Activated T-cell treated with anti-CD3 and anti-CD28 coated beads, Interleukin-2, amount 50 U/mL, for 4 hours (primary cell): ENCODE measurements around the gene GNMT. TPM values are rescaled to one million over a fixed set of nuclear protein-coding genes. Genes with fewer than 3 reads are reported as not detected.

ENCODE experiments used
- ATAC-seq, 2 donors: fragments of 200-7000 bp; cut with Tn5 transposase; one replicate each; pipeline ENCODE4 v1.10.0; 2021
- DNase-seq: peaks from one replicate; pipeline ENCODE4 v3.0.0-alpha.2; 2020
- H3K27me3 Mint-ChIP-seq: one replicate; pipeline ENCODE4 v1.8.0; 2021; ENCODE audit warnings: low read depth, mixed read lengths
- H3K36me3 Mint-ChIP-seq: one replicate; pipeline ENCODE4 v1.8.0; 2022; ENCODE audit warnings: mixed read lengths; ENCODE audit not compliant: insufficient read depth
- H3K4me1 Mint-ChIP-seq: one replicate; pipeline ENCODE4 v1.8.0; 2021; ENCODE audit warnings: low read depth, mixed read lengths
- H3K4me3 Mint-ChIP-seq: one replicate; pipeline ENCODE4 v1.8.0; 2021; ENCODE audit warnings: mild to moderate bottlenecking, moderate library complexity, mixed read lengths
- H3K9me3 Mint-ChIP-seq: one replicate; pipeline ENCODE4 v1.8.0; 2021; ENCODE audit warnings: mixed read lengths
- total RNA-seq, 3 donors: library from RNA; stranded (reverse); gene quantifications; one replicate each; pipeline ENCODE4 v1.2.1, GENCODE V29; 2021

GNMT gene
- total RNA-seq = under 1 TPM; 0.20 to 0.71 (median 0.69) TPM

DNA sequence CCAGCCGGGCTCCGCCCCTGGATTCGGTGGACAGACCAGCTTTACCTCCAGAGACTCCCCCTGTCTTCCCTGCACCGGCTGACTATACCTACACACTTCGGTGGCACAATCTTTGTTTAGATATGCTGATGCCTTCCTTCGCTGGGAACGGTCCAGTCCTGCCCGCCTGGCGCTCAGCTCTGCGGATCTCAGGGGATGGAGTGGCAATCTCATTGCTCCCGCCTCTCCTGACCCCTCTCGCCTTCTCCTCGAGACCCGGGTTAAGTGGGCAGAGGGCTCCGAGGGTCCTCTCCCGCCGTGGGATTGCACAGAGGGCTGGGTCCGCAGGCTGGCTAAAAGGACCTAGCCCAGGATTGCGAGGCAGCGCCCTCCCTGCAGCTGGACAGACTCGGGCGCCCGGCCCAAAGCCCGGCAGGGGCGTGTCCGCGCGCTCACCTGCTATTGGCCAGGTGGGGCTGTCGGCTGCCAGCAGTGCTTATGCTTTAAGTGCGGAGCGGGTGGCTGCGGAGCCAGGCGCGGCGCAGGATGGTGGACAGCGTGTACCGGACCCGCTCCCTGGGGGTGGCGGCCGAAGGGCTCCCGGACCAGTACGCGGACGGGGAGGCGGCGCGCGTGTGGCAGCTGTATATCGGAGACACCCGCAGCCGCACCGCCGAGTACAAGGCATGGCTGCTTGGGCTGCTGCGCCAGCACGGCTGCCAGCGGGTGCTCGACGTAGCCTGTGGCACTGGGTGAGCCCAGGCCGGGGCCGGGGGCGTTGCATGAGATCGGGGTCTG lies at the start of gene GNMT:
Gene GNMT, plus strand, starts transcription at position 512 of the 777 bp plus-strand sequence. Its CDS starts 14 bp downstream, at position 526.
- Mint-ChIP-seq H3K36me3 (peaks cover 11% of the 10 kb centered on the region), H3K27me3 (peaks cover 5% of the 10 kb centered on the region), H3K4me1 (peaks cover 9% of the 10 kb centered on the region), H3K4me3 (peak within 1 kb of the TSS; percentile 56), H3K9me3 (no peaks in the 10 kb centered on the region)
- ATAC-seq (peak; percentile 83 to 88), DNase-seq (peak; percentile 25)

DNA sequence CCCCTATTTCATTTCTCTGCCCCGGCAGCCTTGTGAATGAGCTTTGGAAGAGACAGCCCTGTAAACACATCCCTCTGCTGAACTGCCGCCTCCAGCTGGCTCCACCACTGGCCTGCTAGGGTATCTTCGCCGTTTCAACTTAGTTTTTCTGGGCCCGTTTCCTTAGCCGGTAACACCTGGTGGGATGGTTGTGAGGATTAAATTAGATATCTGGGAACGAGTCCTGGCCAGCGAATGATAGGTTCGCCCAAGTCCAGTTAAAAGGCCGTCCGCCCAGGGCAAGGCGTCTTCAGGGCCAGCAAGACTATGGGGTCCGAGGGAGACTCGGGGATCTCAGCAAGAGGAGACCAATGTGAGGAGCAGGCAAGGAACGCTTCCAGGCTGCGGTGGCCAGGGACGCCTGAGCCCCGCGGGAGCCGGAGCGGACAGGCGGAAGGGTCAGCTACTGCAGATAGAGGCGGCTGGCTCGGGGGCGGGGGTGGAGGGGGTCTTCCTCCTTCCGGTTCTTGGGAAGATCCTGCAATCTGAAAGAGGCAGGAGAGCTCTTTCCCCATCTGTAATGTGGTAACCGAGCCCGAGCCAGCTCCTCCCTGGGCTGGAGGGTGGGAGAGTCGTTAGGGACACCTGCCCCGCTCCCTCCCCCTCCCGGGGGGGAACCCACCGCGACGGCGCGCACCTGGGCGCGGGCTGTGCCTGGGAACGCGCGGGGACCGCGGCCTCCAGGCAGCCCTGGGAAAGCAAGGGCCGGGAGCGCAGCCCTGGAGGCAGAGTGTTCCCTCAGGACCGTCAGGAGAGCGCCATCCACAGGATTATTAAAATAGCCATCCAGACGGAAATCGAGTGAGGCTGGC lies 49.2 kb upstream of the GNMT start:
- ATAC-seq = peak in 1 of 2 donors; percentile 41
- Mint-ChIP-seq H3K4me3 (peak overlapping the region; percentile 2), H3K9me3 (no peaks in the 10 kb centered on the region), H3K27me3 (peaks cover 16% of the 10 kb centered on the region), H3K4me1 (peaks cover 2% of the 10 kb centered on the region), H3K36me3 (no peaks in the 10 kb centered on the region)
- no peak for DNase-seq

DNA sequence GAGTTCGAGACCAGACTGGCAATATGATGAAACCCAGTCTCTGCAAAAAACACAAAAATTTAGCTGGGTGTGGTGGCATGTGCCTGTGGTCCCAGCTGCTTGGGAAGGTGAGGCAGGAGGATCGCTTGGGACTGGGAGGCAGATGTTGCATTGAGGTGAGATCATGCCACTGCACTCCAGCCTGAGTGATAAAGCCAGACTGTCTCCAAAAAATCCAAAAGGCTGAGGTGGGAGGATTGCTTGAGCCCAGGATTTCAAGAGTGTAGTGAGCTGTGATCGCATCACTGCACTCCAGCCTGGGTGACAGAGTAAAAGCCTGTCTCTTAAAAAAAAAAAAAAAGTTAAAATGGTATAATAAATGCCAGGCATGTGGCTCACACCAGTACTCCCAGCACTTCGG lies 46.0 kb upstream of the GNMT start:
- DNase-seq (no peak), ATAC-seq (no peak)
- no peaks in the 10 kb centered on the region for H3K36me3 Mint-ChIP-seq
- H3K4me1 Mint-ChIP-seq = peaks cover 2% of the 10 kb centered on the region
- no peak overlapping the region for H3K4me3 Mint-ChIP-seq
- H3K9me3 Mint-ChIP-seq = no peaks in the 10 kb centered on the region
- H3K27me3 Mint-ChIP-seq = peaks cover 16% of the 10 kb centered on the region

DNA sequence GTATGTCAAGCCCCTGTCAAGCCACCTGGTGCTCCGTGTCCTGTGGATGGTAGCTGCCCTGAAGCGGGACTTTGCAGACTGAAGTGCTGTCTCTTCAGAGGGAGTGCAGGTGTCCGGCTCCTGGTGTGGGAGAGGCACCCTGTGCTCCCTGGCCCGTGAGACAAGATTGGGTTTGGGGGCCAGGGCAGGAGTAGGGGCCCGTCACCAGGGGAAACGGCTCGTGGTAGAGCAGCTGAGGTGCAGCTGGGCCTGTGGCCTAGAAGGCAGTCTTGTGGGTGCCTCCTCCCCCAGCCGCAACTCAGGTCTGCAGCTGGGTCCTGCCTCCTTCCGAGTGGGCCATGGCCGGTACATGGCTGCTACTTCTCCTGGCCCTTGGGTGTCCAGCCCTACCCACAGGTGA lies 44.8 kb upstream of the GNMT start, which contains the start of gene PTCRA:
Gene PTCRA, plus strand, starts transcription at position 322 of the 400 bp plus-strand sequence. Its CDS starts 17 bp downstream, at position 339.
- Mint-ChIP-seq H3K27me3 (peaks cover 16% of the 10 kb centered on the region), H3K4me3 (no peak within 1 kb of the TSS), H3K9me3 (no peaks in the 10 kb centered on the region), H3K4me1 (peaks cover 2% of the 10 kb centered on the region), H3K36me3 (no peaks in the 10 kb centered on the region)
- DNase-seq = no peak
- peak in 1 of 2 donors; percentile 23 for ATAC-seq

DNA sequence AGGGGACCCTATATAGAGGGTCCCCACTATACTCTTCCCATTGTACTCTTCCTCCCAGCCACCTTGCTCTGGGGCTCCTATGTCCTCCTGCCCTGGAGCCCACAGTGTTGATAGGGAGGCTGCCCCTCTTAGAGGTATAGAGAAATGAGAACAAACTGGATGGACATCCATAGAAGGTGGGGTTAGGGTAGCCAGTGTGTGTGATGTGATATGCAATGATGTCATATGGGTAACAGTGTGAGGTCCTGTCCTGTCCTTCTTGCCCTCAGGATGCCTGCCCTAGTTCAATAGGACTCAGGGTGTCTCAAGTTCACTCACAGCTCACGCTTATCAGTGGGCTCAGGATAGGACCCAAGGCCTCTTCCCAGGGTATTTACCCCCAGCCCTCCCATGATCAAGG lies 44.3 kb upstream of the GNMT start:
- Mint-ChIP-seq H3K27me3 (peaks cover 13% of the 10 kb centered on the region), H3K9me3 (no peaks in the 10 kb centered on the region), H3K4me3 (no peak overlapping the region), H3K4me1 (peaks cover 1% of the 10 kb centered on the region), H3K36me3 (no peaks in the 10 kb centered on the region)
- peak in 1 of 2 donors; percentile 34 for ATAC-seq
- DNase-seq = no peak

DNA sequence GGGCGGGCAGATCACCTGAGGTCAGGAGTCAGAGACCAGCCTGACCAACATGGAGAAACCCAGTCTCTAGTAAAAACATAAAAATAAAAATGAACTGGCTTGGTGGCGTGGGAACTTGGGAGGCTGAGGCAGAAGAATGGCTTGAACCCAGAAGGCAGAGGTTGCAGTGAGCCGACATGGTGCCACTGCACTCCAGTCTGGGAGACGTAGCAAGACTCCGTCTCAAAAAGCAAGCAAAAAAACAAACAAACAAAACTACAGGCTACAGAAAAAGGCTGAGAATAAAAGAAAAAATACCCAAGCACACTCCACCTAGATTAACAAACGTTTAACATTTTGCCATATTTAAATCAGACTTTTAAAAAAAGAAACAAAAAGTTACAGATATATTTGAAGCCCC lies 38.8 kb upstream of the GNMT start:
- no peaks in the 10 kb centered on the region for H3K36me3 Mint-ChIP-seq
- DNase-seq = no peak
- ATAC-seq = no peak
- no peaks in the 10 kb centered on the region for H3K9me3 Mint-ChIP-seq
- no peaks in the 10 kb centered on the region for H3K4me1 Mint-ChIP-seq
- no peaks in the 10 kb centered on the region for H3K27me3 Mint-ChIP-seq
- H3K4me3 Mint-ChIP-seq = no peak overlapping the region

DNA sequence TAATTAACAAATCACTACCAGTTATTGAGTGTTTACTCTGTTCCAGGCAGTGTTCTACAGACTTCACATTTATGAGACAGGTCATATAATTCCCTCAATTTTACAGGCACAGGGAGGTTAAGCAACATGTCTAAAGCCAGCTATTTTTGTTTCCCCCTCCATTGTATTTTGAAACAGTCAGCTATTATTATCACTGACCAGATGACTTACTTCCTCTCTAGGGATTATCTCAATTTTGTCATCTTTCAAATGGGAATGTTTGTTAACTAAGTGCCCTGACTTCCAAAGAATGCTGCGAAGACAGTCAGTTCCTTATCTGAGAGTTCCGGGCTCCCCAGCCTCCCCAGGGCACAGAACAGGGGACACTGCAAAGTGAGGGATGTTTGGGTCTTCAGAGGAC lies 36.9 kb upstream of the GNMT start:
- Mint-ChIP-seq H3K27me3 (no peaks in the 10 kb centered on the region), H3K9me3 (no peaks in the 10 kb centered on the region), H3K4me3 (no peak overlapping the region), H3K36me3 (no peaks in the 10 kb centered on the region), H3K4me1 (peaks cover 5% of the 10 kb centered on the region)
- ATAC-seq (no peak), DNase-seq (no peak)

DNA sequence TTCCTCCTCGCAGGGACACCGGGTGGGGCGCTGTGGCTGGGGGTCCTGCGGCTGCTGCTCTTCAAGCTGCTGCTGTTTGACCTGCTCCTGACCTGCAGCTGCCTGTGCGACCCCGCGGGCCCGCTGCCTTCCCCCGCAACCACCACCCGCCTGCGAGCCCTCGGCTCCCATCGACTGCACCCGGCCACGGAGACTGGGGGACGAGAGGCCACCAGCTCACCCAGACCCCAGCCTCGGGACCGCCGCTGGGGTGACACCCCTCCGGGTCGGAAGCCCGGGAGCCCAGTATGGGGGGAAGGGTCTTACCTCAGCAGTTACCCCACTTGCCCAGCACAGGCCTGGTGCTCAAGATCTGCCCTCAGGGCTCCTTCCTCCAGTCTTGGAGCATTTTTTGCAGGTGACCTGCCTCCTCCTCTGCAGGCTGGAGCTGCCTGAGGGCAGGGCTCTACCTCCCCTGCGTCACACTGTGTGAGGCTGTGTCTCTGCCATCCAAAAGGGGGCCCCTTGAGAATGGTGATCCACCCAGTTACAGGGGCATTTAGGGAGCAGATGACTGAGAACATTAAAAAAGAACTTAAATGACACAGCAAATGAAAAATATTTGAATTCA lies 35.2 kb upstream of the GNMT start:
- Mint-ChIP-seq H3K9me3 (no peaks in the 10 kb centered on the region), H3K4me1 (peaks cover 8% of the 10 kb centered on the region), H3K27me3 (no peaks in the 10 kb centered on the region), H3K4me3 (no peak overlapping the region), H3K36me3 (peaks cover 3% of the 10 kb centered on the region)
- ATAC-seq = no peak
- DNase-seq = no peak

DNA sequence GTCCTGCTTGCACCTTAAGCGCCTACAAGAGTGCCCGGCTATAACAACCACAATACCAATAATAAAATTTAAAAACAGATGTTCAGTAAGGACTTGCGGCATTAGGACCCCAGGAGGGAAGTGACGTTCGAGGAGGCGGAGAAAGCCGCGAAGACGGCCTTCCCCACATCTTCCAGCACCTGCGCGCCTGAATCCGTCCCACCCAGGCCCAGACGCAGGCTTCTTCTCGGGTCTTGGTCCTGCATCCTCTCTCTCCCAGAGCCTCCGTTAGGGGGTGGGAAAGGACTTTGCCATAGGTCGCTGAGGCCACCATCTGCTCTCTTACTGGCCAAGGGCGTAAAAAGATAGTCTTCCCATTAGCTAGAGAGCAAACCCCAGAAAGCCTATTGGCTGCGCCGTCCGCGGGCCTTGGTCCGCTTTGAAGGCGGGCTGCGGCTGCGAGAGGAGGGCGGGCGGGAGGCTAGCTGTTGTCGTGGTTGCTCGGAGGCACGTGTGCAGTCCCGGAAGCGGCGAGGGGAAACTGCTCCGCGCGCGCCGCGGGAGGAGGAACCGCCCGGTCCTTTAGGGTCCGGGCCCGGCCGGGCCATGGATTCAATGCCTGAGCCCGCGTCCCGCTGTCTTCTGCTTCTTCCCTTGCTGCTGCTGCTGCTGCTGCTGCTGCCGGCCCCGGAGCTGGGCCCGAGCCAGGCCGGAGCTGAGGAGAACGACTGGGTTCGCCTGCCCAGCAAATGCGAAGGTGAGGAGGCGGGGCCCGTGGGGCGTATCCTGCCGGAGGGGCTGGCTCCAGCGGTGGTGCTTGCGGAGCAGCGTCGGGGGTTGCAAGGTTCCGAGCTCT lies 31.4 kb upstream of the GNMT start, which contains the start of gene CNPY3:
Gene CNPY3, plus strand, starts transcription at position 495 of the 835 bp plus-strand sequence. Its CDS starts 91 bp downstream, at position 586.
- peaks cover 25% of the 10 kb centered on the region for H3K36me3 Mint-ChIP-seq
- H3K27me3 Mint-ChIP-seq = no peaks in the 10 kb centered on the region

DNA sequence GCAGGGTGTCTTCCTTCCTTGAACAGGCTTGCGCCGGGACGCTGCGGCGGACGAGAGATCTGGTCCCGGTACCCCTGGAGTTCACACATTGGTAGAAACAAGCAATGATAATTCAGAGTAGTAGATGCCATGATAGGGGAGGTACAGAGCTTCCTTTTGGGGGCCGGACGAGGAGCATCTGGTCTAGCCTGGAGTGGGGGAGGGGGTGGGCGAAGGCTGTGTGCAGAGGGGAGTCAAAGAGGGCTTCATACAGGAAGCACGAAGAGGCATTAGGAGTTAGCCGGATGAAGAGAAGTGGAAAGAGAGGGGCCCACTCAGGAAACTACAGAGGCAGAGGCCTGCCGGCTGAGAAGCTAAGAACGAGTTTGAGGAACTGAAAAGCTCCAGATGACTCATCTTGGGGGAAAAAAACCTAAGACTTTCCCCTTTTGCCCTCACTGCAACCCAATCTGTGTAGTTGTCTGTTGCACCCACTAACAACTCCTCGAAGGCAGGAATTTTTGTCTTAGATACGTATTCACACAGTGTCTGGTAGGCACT lies 30.7 kb upstream of the GNMT start:
- no peaks in the 10 kb centered on the region for H3K27me3 Mint-ChIP-seq

More for the DNA sequence above, 31.4 kb upstream of the GNMT start, which contains the start of gene CNPY3:
- H3K4me1 Mint-ChIP-seq = peaks cover 41% of the 10 kb centered on the region
- DNase-seq (peak; percentile 84), ATAC-seq (peak; percentile 86 to 87)
- H3K9me3 Mint-ChIP-seq = no peaks in the 10 kb centered on the region
- H3K4me3 Mint-ChIP-seq = peak within 1 kb of the TSS; percentile 90

DNA sequence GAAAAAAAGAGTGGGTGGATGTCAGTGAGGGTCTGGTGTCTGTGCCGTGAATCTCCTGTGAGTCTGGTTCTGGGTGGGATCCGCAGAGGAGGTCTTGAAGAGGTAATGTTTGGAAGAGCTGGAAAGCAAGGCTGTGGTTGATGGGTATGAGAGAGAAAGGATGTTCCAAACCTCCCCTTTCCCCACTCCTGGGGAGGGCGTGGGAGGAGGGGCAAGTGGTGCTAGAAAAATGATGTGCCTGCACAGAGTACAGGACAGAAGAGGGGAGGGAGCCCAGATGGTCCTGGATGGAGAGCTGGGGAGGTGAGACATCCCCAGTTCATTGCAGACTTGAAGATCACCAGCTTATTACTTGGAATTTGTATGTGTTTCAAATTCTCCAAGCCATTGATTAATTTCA lies 28.1 kb upstream of the GNMT start:
- H3K4me3 Mint-ChIP-seq = peak overlapping the region; percentile 75
- peaks cover 50% of the 10 kb centered on the region for H3K4me1 Mint-ChIP-seq
- ATAC-seq (no peak), DNase-seq (no peak)
- no peaks in the 10 kb centered on the region for H3K9me3 Mint-ChIP-seq
- H3K27me3 Mint-ChIP-seq = no peaks in the 10 kb centered on the region
- peaks cover 34% of the 10 kb centered on the region for H3K36me3 Mint-ChIP-seq

More for the DNA sequence above, 30.7 kb upstream of the GNMT start:
- ATAC-seq (peak; percentile 53 to 54), DNase-seq (peak; percentile 42)
- no peaks in the 10 kb centered on the region for H3K9me3 Mint-ChIP-seq
- H3K4me3 Mint-ChIP-seq = peak overlapping the region; percentile 90
- peaks cover 26% of the 10 kb centered on the region for H3K36me3 Mint-ChIP-seq
- peaks cover 44% of the 10 kb centered on the region for H3K4me1 Mint-ChIP-seq

DNA sequence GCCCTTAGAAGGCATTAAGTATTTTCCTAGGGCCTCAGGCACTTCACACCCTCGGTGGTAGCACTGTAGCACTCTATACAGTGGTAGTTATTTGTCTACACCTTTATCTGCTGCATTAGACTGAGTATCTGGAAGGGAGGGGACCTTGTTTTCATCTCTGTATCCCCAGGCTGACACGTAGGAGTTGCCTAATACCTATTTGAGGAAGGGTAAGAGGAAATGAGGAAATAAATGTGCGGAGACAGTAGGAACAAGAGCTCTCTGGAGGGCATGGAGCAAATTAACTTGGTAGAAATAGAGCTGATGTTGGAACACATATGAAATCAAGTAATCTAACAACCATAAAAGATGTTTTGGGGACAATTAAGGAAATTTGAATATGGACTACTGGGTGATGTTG lies 27.3 kb upstream of the GNMT start:
- peak overlapping the region; percentile 55 for H3K4me3 Mint-ChIP-seq
- H3K36me3 Mint-ChIP-seq = peaks cover 38% of the 10 kb centered on the region

DNA sequence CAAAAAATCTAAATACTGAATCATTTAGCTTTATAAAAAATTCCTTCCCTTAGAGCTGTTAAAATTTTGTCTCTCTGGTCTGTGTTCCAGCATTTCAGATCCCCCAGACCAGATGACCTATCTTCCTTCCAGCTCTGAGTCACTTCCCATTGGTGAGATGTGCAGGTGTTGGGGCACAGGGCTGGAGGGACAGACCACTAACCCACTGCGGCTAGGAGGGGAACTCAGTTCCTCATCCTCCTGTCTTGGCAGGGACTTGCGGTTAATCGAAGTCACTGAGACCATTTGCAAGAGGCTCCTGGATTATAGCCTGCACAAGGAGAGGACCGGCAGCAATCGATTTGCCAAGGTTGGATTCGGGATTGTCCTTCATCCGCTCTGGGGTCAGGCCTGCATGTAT lies 25.2 kb upstream of the GNMT start:
- no peaks in the 10 kb centered on the region for H3K27me3 Mint-ChIP-seq
- no peak overlapping the region for H3K4me3 Mint-ChIP-seq
- H3K36me3 Mint-ChIP-seq = peaks cover 45% of the 10 kb centered on the region
- DNase-seq (no peak), ATAC-seq (no peak)
- no peaks in the 10 kb centered on the region for H3K9me3 Mint-ChIP-seq
- H3K4me1 Mint-ChIP-seq = peaks cover 44% of the 10 kb centered on the region

More for the DNA sequence above, 27.3 kb upstream of the GNMT start:
- no peaks in the 10 kb centered on the region for H3K9me3 Mint-ChIP-seq
- H3K27me3 Mint-ChIP-seq = no peaks in the 10 kb centered on the region
- DNase-seq = no peak
- peaks cover 50% of the 10 kb centered on the region for H3K4me1 Mint-ChIP-seq
- no peak for ATAC-seq
